Caco-2 (cell line): ENCODE results near the gene TRDN. TPM values are rescaled to one million over a fixed set of nuclear protein-coding genes. Genes with fewer than 3 reads are reported as not detected.
"Not testable (repeated sequence)": the region's sequence is repeated elsewhere in the genome, so short reads cannot be mapped to it uniquely, and the experiment has no call there.

Source experiments
- BruUV-seq: library from RNA; stranded (reverse); fragments of 400-500 nt; replicated peaks from 2 replicates; lab custom pipeline; 2021; lab: Mats Ljungman, UMichigan
- CTCF ChIA-PET: fragments of 300-600 bp; sonication (Branson Sonifier 250); formaldehyde crosslinking; loops from one replicate; lab custom pipeline; 2022; ENCODE audit warnings: antibody characterized with exemption; lab: Charles Lee
- POLR2A ChIA-PET: fragments of 300-600 bp; sonication (Branson Sonifier 250); formaldehyde crosslinking; loops from one replicate; lab custom pipeline; 2022; ENCODE audit warnings: antibody characterized with exemption; lab: Charles Lee
- DNase-seq, 2 experiments: peaks; one replicate each; pipeline versions ENCODE4 v3.0.0 to v3.0.0-alpha.2; 2020 to 2022
- H3K27me3 ChIP-seq: replicated peaks from 2 replicates; pipeline ENCODE4 v1.6.0; 2011; ENCODE audit warnings: low read length; ENCODE audit not compliant: control insufficient read depth, insufficient read depth
- H3K36me3 ChIP-seq: 2 replicates; pipeline ENCODE4 v1.5.1; 2011; ENCODE audit warnings: low read length; ENCODE audit not compliant: control insufficient read depth, insufficient read depth
- H3K4me1 ChIP-seq: fragments of 250-450 bp; sonication (Bioruptor Pico); 2 replicates; pipeline ENCODE4 v1.5.1; 2020; ENCODE audit warnings: mild to moderate bottlenecking
- H3K4me3 ChIP-seq: 2 replicates; pipeline ENCODE4 v1.5.1; 2011; ENCODE audit warnings: low read depth, mild to moderate bottlenecking, control low read depth, low read length
- H3K9me3 ChIP-seq: fragments of 250-450 bp; sonication (Bioruptor Pico); 2 replicates; pipeline ENCODE4 v1.5.1; 2020; ENCODE audit warnings: mild to moderate bottlenecking, moderate library complexity
- H3K27ac Mint-ChIP-seq: one replicate; pipeline ENCODE4 v1.8.0; 2022; ENCODE audit warnings: mixed read lengths; ENCODE audit not compliant: unreplicated experiment
- H3K27me3 Mint-ChIP-seq: one replicate; pipeline ENCODE4 v1.8.0; 2022; ENCODE audit warnings: mixed read lengths; ENCODE audit not compliant: insufficient read depth, unreplicated experiment
- H3K36me3 Mint-ChIP-seq: one replicate; pipeline ENCODE4 v1.8.0; 2022; ENCODE audit warnings: mild to moderate bottlenecking, mixed read lengths; ENCODE audit not compliant: insufficient read depth, unreplicated experiment
- H3K4me1 Mint-ChIP-seq: one replicate; pipeline ENCODE4 v1.8.0; 2022; ENCODE audit warnings: low read depth, mixed read lengths; ENCODE audit not compliant: unreplicated experiment
- H3K4me3 Mint-ChIP-seq: one replicate; pipeline ENCODE4 v1.8.0; 2022; ENCODE audit warnings: mild to moderate bottlenecking, moderate library complexity, mixed read lengths; ENCODE audit not compliant: unreplicated experiment
- H3K9me3 Mint-ChIP-seq: one replicate; pipeline ENCODE4 v1.8.0; 2022; ENCODE audit warnings: mixed read lengths; ENCODE audit not compliant: unreplicated experiment
- intact Hi-C: fragments of 100-400 bp; cut with micrococcal nuclease; formaldehyde crosslinking; loops from one replicate; pipeline ENCODE4 v1.10.0; 2022; ENCODE audit not compliant: unreplicated experiment
- total RNA-seq: library from RNA; stranded (reverse); gene quantifications from 2 replicates; pipeline ENCODE4 v1.2.3, GENCODE V29; 2022
- TF ChIP-seq, protein P1 (sequence below), 2 experiments: fragments of 200-600 bp in 1 of 2; IDR thresholded peaks; 1 replicate in 1 of 2; 2 replicates in 1 of 2; pipeline versions ENCODE4 v1.5.1 to v1.8.0; 2011 to 2022; ENCODE audit warnings: antibody characterized with exemption in 1 of 2, control low read depth in 1 of 2, inconsistent platforms in 1 of 2, low read depth in 1 of 2, low read length in 1 of 2, mild to moderate bottlenecking in 1 of 2, moderate library complexity in 1 of 2; ENCODE audit not compliant: insufficient read depth in 1 of 2, severe bottlenecking in 1 of 2, unreplicated experiment in 1 of 2

Gene TRDN
- total RNA-seq, 1 experiment from 2014 or later, result not detected

DNA sequence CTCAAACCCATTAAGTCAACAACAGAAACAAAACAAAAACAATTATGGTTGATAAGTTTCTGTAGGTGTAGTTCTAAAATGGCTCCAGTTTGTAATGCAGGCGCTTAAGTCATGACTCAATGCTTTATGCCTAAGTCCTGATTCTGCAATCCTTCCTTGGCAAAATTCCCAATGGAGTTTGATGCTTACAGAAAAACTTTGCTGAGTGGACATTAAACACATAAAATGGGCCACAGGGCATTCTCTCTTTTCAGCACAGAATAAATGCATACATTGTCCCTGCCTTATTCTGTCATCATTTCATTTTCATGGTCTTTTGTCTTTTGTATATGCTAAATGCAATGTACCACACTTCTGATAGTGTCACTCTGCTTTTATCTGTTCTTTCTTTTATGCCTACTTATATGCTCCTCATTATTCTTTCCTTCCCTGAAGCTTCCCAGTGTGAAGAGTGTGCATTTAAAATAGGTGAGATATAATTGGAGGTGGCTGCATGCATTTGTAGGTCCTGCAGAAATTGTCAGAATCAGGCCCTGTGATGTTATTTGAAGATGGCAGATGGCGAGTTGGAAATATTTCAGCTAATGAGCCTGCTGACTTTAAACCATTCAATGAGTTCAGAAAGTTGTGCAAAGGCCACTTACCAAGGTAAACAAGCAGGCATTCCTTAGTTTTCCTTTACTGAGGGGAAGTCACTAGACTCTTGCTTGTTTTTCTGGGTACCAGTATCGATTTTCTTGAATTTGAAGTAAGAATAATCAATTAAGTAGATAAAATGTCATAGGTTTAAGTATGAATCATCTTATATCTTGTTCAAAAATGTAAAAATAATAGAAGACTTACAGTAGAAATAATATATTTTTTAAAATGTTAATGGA, 313.1 kb downstream of the TRDN start:
- no peaks in the 10 kb centered on the region for H3K9me3 ChIP-seq
- DNase-seq, result no peak
- no peaks in the 10 kb centered on the region for H3K27me3 ChIP-seq
- peaks cover 3% of the 10 kb centered on the region for H3K27me3 Mint-ChIP-seq
- TF ChIP-seq, protein P1, sequence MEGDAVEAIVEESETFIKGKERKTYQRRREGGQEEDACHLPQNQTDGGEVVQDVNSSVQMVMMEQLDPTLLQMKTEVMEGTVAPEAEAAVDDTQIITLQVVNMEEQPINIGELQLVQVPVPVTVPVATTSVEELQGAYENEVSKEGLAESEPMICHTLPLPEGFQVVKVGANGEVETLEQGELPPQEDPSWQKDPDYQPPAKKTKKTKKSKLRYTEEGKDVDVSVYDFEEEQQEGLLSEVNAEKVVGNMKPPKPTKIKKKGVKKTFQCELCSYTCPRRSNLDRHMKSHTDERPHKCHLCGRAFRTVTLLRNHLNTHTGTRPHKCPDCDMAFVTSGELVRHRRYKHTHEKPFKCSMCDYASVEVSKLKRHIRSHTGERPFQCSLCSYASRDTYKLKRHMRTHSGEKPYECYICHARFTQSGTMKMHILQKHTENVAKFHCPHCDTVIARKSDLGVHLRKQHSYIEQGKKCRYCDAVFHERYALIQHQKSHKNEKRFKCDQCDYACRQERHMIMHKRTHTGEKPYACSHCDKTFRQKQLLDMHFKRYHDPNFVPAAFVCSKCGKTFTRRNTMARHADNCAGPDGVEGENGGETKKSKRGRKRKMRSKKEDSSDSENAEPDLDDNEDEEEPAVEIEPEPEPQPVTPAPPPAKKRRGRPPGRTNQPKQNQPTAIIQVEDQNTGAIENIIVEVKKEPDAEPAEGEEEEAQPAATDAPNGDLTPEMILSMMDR (IDR thresholded peaks at IDR 0.05; ENCODE audit: insufficient read depth in 1 of 2, low read depth in 1 of 2, low read length in 1 of 2, severe bottlenecking in 1 of 2, unreplicated experiment in 1 of 2), result no peak
- H3K4me1 Mint-ChIP-seq, result no peaks in the 10 kb centered on the region
- H3K4me3 Mint-ChIP-seq, result no peak overlapping the region
- no peak overlapping the region for H3K4me3 ChIP-seq
- intact Hi-C loops, result no loop called here
- no TSS peak for BruUV-seq
- no peaks in the 10 kb centered on the region for H3K9me3 Mint-ChIP-seq
- ChIA-PET CTCF (no interaction called here), POLR2A (no interaction called here)
- H3K27ac Mint-ChIP-seq, result no peak overlapping the region
- H3K36me3 Mint-ChIP-seq, result no peaks in the 10 kb centered on the region
- no peaks in the 10 kb centered on the region for H3K4me1 ChIP-seq
- no peaks in the 10 kb centered on the region for H3K36me3 ChIP-seq

DNA sequence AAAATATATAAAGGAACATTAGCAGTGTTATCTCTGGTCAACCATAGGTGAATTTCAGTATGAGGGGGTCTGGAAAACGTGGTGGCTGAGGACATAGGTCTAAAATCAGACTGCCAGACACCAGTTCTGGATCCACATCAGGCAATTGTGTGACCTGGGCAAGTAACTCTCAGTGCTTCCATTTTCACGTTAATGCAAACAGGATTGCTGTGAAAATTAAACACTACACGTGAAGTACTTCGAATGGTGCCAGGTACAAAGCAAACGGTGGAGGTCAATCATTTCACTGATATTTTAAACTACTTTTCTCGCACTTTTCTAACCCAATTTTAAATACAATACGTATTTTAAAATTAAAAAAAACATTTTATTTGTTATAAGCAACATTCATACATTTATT, 315.7 kb downstream of the TRDN start:
- Histone ChIP-seq H3K9me3 (no peaks in the 10 kb centered on the region), H3K36me3 (no peaks in the 10 kb centered on the region), H3K4me1 (no peaks in the 10 kb centered on the region), H3K4me3 (no peak overlapping the region), H3K27me3 (no peaks in the 10 kb centered on the region)
- TF ChIP-seq, protein P1 (IDR thresholded peaks at IDR 0.05; ENCODE audit: insufficient read depth in 1 of 2, low read depth in 1 of 2, low read length in 1 of 2, severe bottlenecking in 1 of 2, unreplicated experiment in 1 of 2), result no peak
- ChIA-PET POLR2A (no interaction called here), CTCF (no interaction called here)
- no peaks in the 10 kb centered on the region for H3K9me3 Mint-ChIP-seq
- H3K27ac Mint-ChIP-seq, result no peak overlapping the region
- H3K4me3 Mint-ChIP-seq, result no peak overlapping the region
- intact Hi-C loops, result loop anchor here (1.0 kb wide), 1 partner anchor 374 kb away; no protein-coding TSS in a partner anchor
- H3K4me1 Mint-ChIP-seq, result no peaks in the 10 kb centered on the region
- no peak for DNase-seq
- H3K36me3 Mint-ChIP-seq, result no peaks in the 10 kb centered on the region
- H3K27me3 Mint-ChIP-seq, result peaks cover 3% of the 10 kb centered on the region
- no TSS peak for BruUV-seq

DNA sequence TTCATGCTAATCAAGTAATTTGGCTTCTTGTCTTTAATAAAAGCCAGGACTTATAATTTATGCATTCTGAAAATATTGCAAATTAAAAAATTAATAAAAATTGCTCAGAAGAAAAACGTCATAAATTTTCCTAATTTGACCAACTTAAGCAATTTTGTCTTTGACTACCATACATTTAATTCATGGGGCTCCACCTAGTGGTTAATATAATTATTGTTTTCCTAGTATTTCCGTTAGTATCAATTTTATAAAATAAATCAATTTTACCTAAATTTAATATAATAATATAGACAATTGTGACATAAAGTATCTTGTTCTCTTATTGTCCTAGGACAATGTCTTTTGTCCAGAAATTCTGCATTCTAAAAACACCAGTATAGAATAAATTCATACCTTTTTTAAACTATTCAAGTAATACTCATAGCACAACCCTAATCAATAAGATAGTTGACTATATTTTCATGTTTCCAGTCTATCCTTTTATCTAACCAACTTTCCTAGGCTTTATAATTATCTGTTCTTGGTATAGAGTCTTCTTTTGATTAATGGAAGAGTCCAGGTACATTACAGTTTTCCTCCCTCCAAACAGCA, 319.9 kb downstream of the TRDN start:
- H3K4me3 Mint-ChIP-seq, result no peak overlapping the region
- POLR2A ChIA-PET, result no interaction called here
- CTCF ChIA-PET, result interaction anchor here (1.2 kb wide), 1 partner anchor 447 kb away, joined by 3 read pairs; no protein-coding TSS in a partner anchor
- no peak overlapping the region for H3K4me3 ChIP-seq
- no TSS peak for BruUV-seq
- no peaks in the 10 kb centered on the region for H3K9me3 ChIP-seq
- no peaks in the 10 kb centered on the region for H3K4me1 ChIP-seq
- H3K36me3 ChIP-seq, result no peaks in the 10 kb centered on the region
- H3K36me3 Mint-ChIP-seq, result no peaks in the 10 kb centered on the region
- H3K27me3 Mint-ChIP-seq, result peaks cover under 1% of the 10 kb centered on the region
- H3K9me3 Mint-ChIP-seq, result no peaks in the 10 kb centered on the region
- no peaks in the 10 kb centered on the region for H3K4me1 Mint-ChIP-seq
- intact Hi-C loops, result loop anchor here (1.0 to 5.0 kb wide), 2 partner anchors 448 to 585 kb away; no protein-coding TSS in a partner anchor
- H3K27ac Mint-ChIP-seq, result no peak overlapping the region
- DNase-seq, result no peak
- no peaks in the 10 kb centered on the region for H3K27me3 ChIP-seq
- TF ChIP-seq, protein P1 (IDR thresholded peaks at IDR 0.05; ENCODE audit: insufficient read depth in 1 of 2, low read depth in 1 of 2, low read length in 1 of 2, severe bottlenecking in 1 of 2, unreplicated experiment in 1 of 2), result peak; percentile 15 to 55

DNA sequence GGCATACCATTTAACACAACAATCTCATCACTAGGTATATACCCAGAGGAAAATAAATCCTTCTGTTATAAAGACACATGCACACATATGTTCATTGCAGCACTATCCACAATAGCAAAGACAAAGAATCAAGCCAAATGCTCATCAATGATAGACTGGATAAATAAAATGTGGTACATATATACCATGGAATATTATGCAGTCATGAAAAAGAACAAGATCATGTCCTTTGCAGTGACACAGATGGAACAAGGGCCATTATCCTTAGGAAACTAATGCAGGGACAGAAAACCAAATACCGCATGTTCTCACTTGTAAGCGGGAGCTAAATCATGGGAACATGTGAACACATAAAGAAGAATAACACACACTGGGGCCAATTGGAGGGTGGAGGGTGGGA, 322.3 kb downstream of the TRDN start:
- H3K27me3 ChIP-seq, H3K4me3 Mint-ChIP-seq, H3K4me3 ChIP-seq, H3K4me1 ChIP-seq, H3K27ac Mint-ChIP-seq, H3K36me3 Mint-ChIP-seq, POLR2A ChIA-PET, BruUV-seq, H3K9me3 Mint-ChIP-seq, H3K4me1 Mint-ChIP-seq, H3K27me3 Mint-ChIP-seq, intact Hi-C loops, H3K36me3 ChIP-seq, CTCF ChIA-PET, DNase-seq, H3K9me3 ChIP-seq: not testable (repeated sequence)
